K562 (cell line): Measurements from ENCODE around the gene MYL10. TPM values are rescaled to one million over a fixed set of nuclear protein-coding genes. Genes with fewer than 3 reads are reported as not detected.
A peak's percentile ranks its signal among the peaks of the same experiment; 100 is the strongest.

Source experiments
- ATAC-seq: fragments of 200-7000 bp; cut with Tn5 transposase; 3 replicates; pipeline ENCODE4 v1.9.1; 2020; ENCODE audit warnings: moderate library complexity
- BruUV-seq: library from RNA; stranded (reverse); fragments of 400-500 nt; replicated peaks from 2 replicates; lab custom pipeline; 2021; lab: Mats Ljungman, UMichigan
- CTCF ChIA-PET: fragments of 300-600 bp; formaldehyde crosslinking; extraction: SDS; loops from one replicate; lab custom pipeline; 2021; ENCODE audit warnings: low intra/inter-chr PET ratio; lab: Yijun Ruan, JAX
- POLR2A ChIA-PET: fragments of 300-600, 350-650 bp; sonication (Branson Sonifier 250); formaldehyde crosslinking; extraction: SDS; loops from one replicate; lab custom pipeline; 2021; ENCODE audit warnings: antibody characterized with exemption, inconsistent platforms; lab: Yijun Ruan, JAX
- DNase-seq, 4 experiments: peaks; one replicate each; pipeline versions ENCODE4 v3.0.0 to v3.0.0-alpha.2; 2011 to 2018; ENCODE audit warnings: low spot score in 3 of 4, mixed read lengths in 3 of 4; ENCODE audit errors: extremely low read depth in 1 of 4
- FAIRE-seq: peaks from 2 replicates; lab custom pipeline; 2011; peaks lifted over from hg19 to GRCh38; lab: Jason Lieb, UNC
- H2AFZ ChIP-seq: 2 replicates; pipeline ENCODE4 v1.6.0; 2011; ENCODE audit warnings: low read depth, low read length, control low read depth, inconsistent platforms
- H3K27ac ChIP-seq: fragments of 200-600 bp; 3 replicates; pipeline ENCODE4 v1.8.0; 2011; ENCODE audit warnings: low read depth, mild to moderate bottlenecking, control low read depth, inconsistent platforms, low read length, moderate library complexity, mixed read lengths; ENCODE audit errors: extremely low read depth
- H3K27me3 ChIP-seq, 2 experiments: fragments of 300-600 bp in 1 of 2; 2 replicates in 1 of 2; 3 replicates in 1 of 2; pipeline versions ENCODE4 v1.6.0 to v1.8.0; 2011; ENCODE audit warnings: inconsistent platforms in 2 of 2, low read length in 2 of 2, mild to moderate bottlenecking in 1 of 2, mixed read lengths in 1 of 2, moderate library complexity in 1 of 2; ENCODE audit not compliant: control insufficient read depth in 2 of 2, insufficient read depth in 2 of 2
- H3K36me3 ChIP-seq: fragments of 300-600 bp; 3 replicates; pipeline ENCODE4 v1.8.0; 2011; ENCODE audit warnings: mild to moderate bottlenecking, low read length, inconsistent platforms; ENCODE audit not compliant: control insufficient read depth, insufficient read depth
- H3K4me1 ChIP-seq, 2 experiments: fragments of 200-600 bp in 1 of 2; replicated peaks in 1 of 2; 2 replicates in 1 of 2; 3 replicates in 1 of 2; pipeline versions ENCODE4 v1.5.1 to v1.8.0; 2011; ENCODE audit warnings: inconsistent platforms in 2 of 2, low read length in 2 of 2, mild to moderate bottlenecking in 1 of 2, mixed read lengths in 1 of 2, moderate library complexity in 1 of 2; ENCODE audit not compliant: control insufficient read depth in 2 of 2, insufficient read depth in 2 of 2
- H3K4me2 ChIP-seq: 2 replicates; pipeline ENCODE4 v1.6.1; 2011; ENCODE audit warnings: low read length, control low read depth, inconsistent platforms, mixed read lengths; ENCODE audit not compliant: insufficient read depth
- H3K4me3 ChIP-seq: fragments of 200-600 bp; sonication (generic), shearing (Covaris generic); 2 replicates; pipeline ENCODE4 v1.5.1; 2016; ENCODE audit warnings: control low read depth, inconsistent platforms
- H3K79me2 ChIP-seq: fragments of 200-600 bp; 3 replicates; pipeline ENCODE4 v1.8.0; 2011; ENCODE audit warnings: low read length, inconsistent platforms; ENCODE audit not compliant: control insufficient read depth, insufficient read depth
- H3K9ac ChIP-seq, 2 experiments: 2 replicates each; pipeline versions ENCODE4 v1.6.0 to v1.6.1; 2011; ENCODE audit warnings: low read depth in 2 of 2, low read length in 2 of 2, control low read depth in 1 of 2, inconsistent platforms in 1 of 2, mild to moderate bottlenecking in 1 of 2, mixed read lengths in 1 of 2; ENCODE audit not compliant: insufficient read depth in 1 of 2
- H3K9me1 ChIP-seq: one replicate; pipeline ENCODE4 v1.6.0; 2011; ENCODE audit warnings: inconsistent platforms, mild to moderate bottlenecking, low read length, moderate library complexity; ENCODE audit not compliant: control insufficient read depth, insufficient read depth
- H3K9me3 ChIP-seq: replicated peaks from 2 replicates; pipeline ENCODE4 v1.5.1; 2011; ENCODE audit warnings: low read depth, low read length, inconsistent platforms; ENCODE audit not compliant: control insufficient read depth, insufficient read depth
- H4K20me1 ChIP-seq: replicated peaks from 2 replicates; pipeline ENCODE4 v1.6.1; 2011; ENCODE audit warnings: low read length, inconsistent platforms, mixed read lengths; ENCODE audit not compliant: control insufficient read depth, insufficient read depth
- CHD4 ChIP-seq: fragments of 200-600 bp; sonication (generic); IDR thresholded peaks from 3 replicates; pipeline ENCODE4 v1.6.1; 2012; ENCODE audit warnings: low read depth, mild to moderate bottlenecking, mixed read lengths, low read length, inconsistent platforms; ENCODE audit not compliant: insufficient read depth, insufficient replicate concordance, poor library complexity, severe bottlenecking
- CREB3 ChIP-seq: fragments of 450-650 bp; conservative IDR thresholded peaks from 2 replicates; pipeline ENCODE4 v1.6.1; 2016; ENCODE audit warnings: missing genetic modification characterization, low read depth, mild to moderate bottlenecking, missing compliant biosample characterization, moderate library complexity
- E2F6 ChIP-seq, 2 experiments: IDR thresholded peaks; 2 replicates each; pipeline ENCODE4 v1.6.1; 2011; ENCODE audit warnings: borderline replicate concordance in 1 of 2, control low read depth in 1 of 2, low read depth in 1 of 2, low read length in 1 of 2, mild to moderate bottlenecking in 1 of 2, mixed read lengths in 1 of 2, moderate library complexity in 1 of 2; ENCODE audit not compliant: insufficient read depth in 1 of 2, insufficient read length in 1 of 2, poor library complexity in 1 of 2, severe bottlenecking in 1 of 2; ENCODE audit errors: extremely low read depth in 1 of 2
- ELF4 ChIP-seq: fragments of 450-650 bp; formaldehyde crosslinking; IDR thresholded peaks from 2 replicates; pipeline ENCODE4 v1.4.0; 2022; ENCODE audit warnings: missing genetic modification characterization
- HSF4 ChIP-seq: fragments of 250-450 bp; sonication (Bioruptor Pico); IDR thresholded peaks from 2 replicates; pipeline ENCODE4 v2.1.2; 2022; ENCODE audit warnings: mild to moderate bottlenecking, moderate library complexity, borderline replicate concordance
- NBN ChIP-seq: fragments of 450-650 bp; IDR thresholded peaks from 2 replicates; pipeline ENCODE4 v1.6.1; 2016; ENCODE audit warnings: low read depth, mild to moderate bottlenecking
- RCOR1 ChIP-seq, 2 experiments: IDR thresholded peaks; 2 replicates each; pipeline ENCODE4 v1.6.1; 2012; ENCODE audit warnings: low read depth in 2 of 2, low read length in 2 of 2, borderline replicate concordance in 1 of 2, improper control_type of control experiment in 1 of 2
- SRF ChIP-seq, 2 experiments: fragments of 250-450, 450-650 bp in 1 of 2; sonication (Bioruptor Pico) in 1 of 2; sonication (generic) in 1 of 2; formaldehyde crosslinking; IDR thresholded peaks; 2 replicates each; pipeline versions ENCODE4 v1.5.0 to v1.5.1; 2020 to 2022; ENCODE audit warnings: mild to moderate bottlenecking in 1 of 2, missing genetic modification reagents in 1 of 2
- TOE1 ChIP-seq, 2 experiments: fragments of 450-650 bp in 1 of 2; sonication (generic) in 1 of 2; formaldehyde crosslinking in 1 of 2; IDR thresholded peaks; 2 replicates each; pipeline versions ENCODE4 v1.7.1 to v1.8.0; 2016 to 2022; ENCODE audit warnings: borderline replicate concordance in 2 of 2, mild to moderate bottlenecking in 2 of 2, antibody characterized with exemption in 1 of 2, inconsistent platforms in 1 of 2, low read depth in 1 of 2, missing genetic modification reagents in 1 of 2, moderate library complexity in 1 of 2
- USF1 ChIP-seq: sonication (generic); formaldehyde crosslinking; IDR thresholded peaks from 2 replicates; pipeline ENCODE4 v1.9.0; 2022; ENCODE audit warnings: mild to moderate bottlenecking, missing genetic modification reagents
- WHSC1 ChIP-seq: IDR thresholded peaks from one replicate; pipeline ENCODE4 v1.6.1; 2012; ENCODE audit warnings: low read length, control low read depth, inconsistent platforms
- ZFP1 ChIP-seq: fragments of 450-650 bp; formaldehyde crosslinking; IDR thresholded peaks from 2 replicates; pipeline ENCODE4 v1.4.0; 2020; ENCODE audit warnings: mild to moderate bottlenecking, mixed read lengths
- ZFP36 ChIP-seq: fragments of 150-350 bp; IDR thresholded peaks from 2 replicates; pipeline ENCODE4 v1.6.1; 2018; ENCODE audit warnings: low read length, low read depth; ENCODE audit not compliant: partially characterized antibody
- ZNF121 ChIP-seq: sonication (generic); formaldehyde crosslinking; conservative IDR thresholded peaks from 2 replicates; pipeline ENCODE4 v1.8.0; 2022; ENCODE audit warnings: missing genetic modification reagents
- ZNF282 ChIP-seq: sonication (generic); formaldehyde crosslinking; IDR thresholded peaks from 2 replicates; pipeline ENCODE4 v1.8.1; 2023; ENCODE audit warnings: missing genetic modification reagents
- WGBS: fragments of 100-300 bp; shearing (Covaris generic); methylation state at CpG from one replicate; pipeline ENCODE4 v1.1.6; 2016; ENCODE audit warnings: low coverage, mixed read lengths; ENCODE audit not compliant: insufficient coverage; ENCODE audit errors: missing lambda C conversion rate; 5-methylcytosine and 5-hydroxymethylcytosine counted together
- in situ Hi-C: fragments of 300-500 bp; cut with MboI; formaldehyde crosslinking; loops from 4 replicates; pipeline ENCODE4 v1.15.0; 2018; ENCODE audit warnings: inconsistent platforms, mixed read lengths
- intact Hi-C: fragments of 100-400 bp; cut with micrococcal nuclease; formaldehyde crosslinking; loops from 2 replicates; pipeline ENCODE4 v1.14.2; 2022
- polyA plus RNA-seq, 8 experiments: library from polyadenylated mRNA; depleted of rRNA in 4 of 8; stranded (reverse) in 5 of 8; unstranded in 3 of 8; fragments of >200 nt; fragmentation: Nextera tagmentation in 2 of 8; fragmentation: Illumina TruSeq in 1 of 8; extraction: Ambion mirVana in 2 of 8; extraction: Trizol in 1 of 8; gene quantifications; 2 replicates each; pipeline versions ENCODE4 v1.2.1 to v1.2.3, GENCODE V29; 2011 to 2014; ENCODE audit warnings: inconsistent platforms in 1 of 8, missing spikeins in 1 of 8
- total RNA-seq, 7 experiments: library from RNA; depleted of rRNA in 6 of 7; stranded (reverse); fragments of >200 nt in 6 of 7; fragmentation: Illumina TruSeq in 2 of 7; extraction: Trizol in 2 of 7; gene quantifications; 2 replicates each; pipeline versions ENCODE4 v1.2.1 to v1.2.3, GENCODE V29; 2011 to 2021; ENCODE audit warnings: low replicate concordance in 1 of 7

MYL10 gene
- total and polyA plus RNA-seq, 9 of the 15 experiments (the other 6 are each of a cell fraction or from before 2014, with no cell fraction given): not detected

GRCh38 chr7:101586078-101586905, 42.8 kb downstream of the MYL10 start:
- peaks cover 5% of the 10 kb centered on the region; the same call in 1 of the 2 replicates for H3K9me3 ChIP-seq
- H3K27me3 ChIP-seq: peaks cover 14 to 41% of the 10 kb centered on the region in 2 experiments; a peak in 4 of 5 replicates
- no peaks in the 10 kb centered on the region for H3K9me1 ChIP-seq
- POLR2A ChIA-PET: interaction anchor here (0.5 to 0.6 kb wide), 2 partner anchors 351 to 870 kb away, joined by 3 to 4 read pairs; no protein-coding TSS in a partner anchor
- BruUV-seq: no TSS peak
- no peak overlapping the region for H2AFZ ChIP-seq
- DNase-seq: peak in 3 of 4 experiments; percentile 42 to 66 (median 64)
- intact Hi-C loops (no loop called here), in situ Hi-C loops (no loop called here)
- no peaks in the 10 kb centered on the region for H4K20me1 ChIP-seq
- H3K36me3 ChIP-seq: no peaks in the 10 kb centered on the region
- FAIRE-seq: peak; percentile 35
- no peak overlapping the region for H3K4me3 ChIP-seq
- no peak overlapping the region for H3K9ac ChIP-seq
- WGBS: 31% methylated on average over 18 of the region's 18 CpGs
- H3K4me1 ChIP-seq: peaks cover 0 to 10% of the 10 kb centered on the region in 2 experiments; a peak in 1 of 5 replicates
- no peak overlapping the region for H3K4me2 ChIP-seq
- no peak overlapping the region for H3K27ac ChIP-seq
- no peak; the same call in 2 of the 3 replicates for ATAC-seq
- CTCF ChIA-PET: no interaction called here
- H3K79me2 ChIP-seq: no peaks in the 10 kb centered on the region
- TF ChIP-seq ZNF282 (CRISPR knock-in tag): no peak
- no peak for TF ChIP-seq ZFP1
- TF ChIP-seq ZNF121: no peak
- no peak for TF ChIP-seq SRF (CRISPR knock-in tag; IDR thresholded peaks at IDR 0.05)
- TF ChIP-seq WHSC1: no peak
- peak; percentile 16 for TF ChIP-seq CHD4
- peak; percentile 83 for TF ChIP-seq USF1 (CRISPR knock-in tag)
- TF ChIP-seq RCOR1 (IDR thresholded peaks at IDR 0.05; ENCODE audit: borderline replicate concordance in 1 of 2, low read depth in 2 of 2, low read length in 2 of 2): 0 out of 4 replicates have a peak, but pooled peaks of 1 of the 2 experiments have one; percentile 33
- TF ChIP-seq CREB3 (tag): no peak
- peak in 1 of 2 experiments; percentile 68 for TF ChIP-seq E2F6 (IDR thresholded peaks at IDR 0.05; ENCODE audit: borderline replicate concordance in 1 of 2, extremely low read depth in 1 of 2, insufficient read depth in 1 of 2, insufficient read length in 1 of 2, low read depth in 1 of 2, low read length in 1 of 2, poor library complexity in 1 of 2, severe bottlenecking in 1 of 2)
- TF ChIP-seq HSF4 (CRISPR knock-in tag): no peak
- TF ChIP-seq NBN: no peak
- no peak for TF ChIP-seq ELF4 (CRISPR knock-in tag)
- peak; percentile 83 for TF ChIP-seq TOE1 (IDR thresholded peaks at IDR 0.05; ENCODE audit: borderline replicate concordance)
- no peak for TF ChIP-seq TOE1 (CRISPR knock-in tag; IDR thresholded peaks at IDR 0.05; ENCODE audit: borderline replicate concordance, low read depth)
- peak; percentile 62 for TF ChIP-seq ZFP36
